Measurements from ENCODE around the gene WFDC11. TPM values are rescaled to one million over a fixed set of nuclear protein-coding genes. Genes with fewer than 3 reads are reported as not detected.
"Not testable (repeated sequence)": the region's sequence is repeated elsewhere in the genome, so short reads cannot be mapped to it uniquely, and the experiment has no call there.

WFDC11 gene
- total RNA-seq, 1 donor = not detected

- no peak overlapping the region for H3K4me3 ChIP-seq (ENCODE audit: low read depth, low read length)
- DNase-seq (ENCODE audit: low read depth) = no peak
- no peak for TF ChIP-seq CTCF (IDR thresholded peaks at IDR 0.05; ENCODE audit: insufficient read depth, low read length)
These were observed 9.6 kb upstream of the WFDC11 start for GRCh38 chr20:45679650-45680049.

GRCh38 chr20:45672765-45673164 is 2.7 kb upstream of the WFDC11 start:
- no peak for DNase-seq (ENCODE audit: low read depth)
- TF ChIP-seq CTCF (IDR thresholded peaks at IDR 0.05; ENCODE audit: insufficient read depth, low read length) = no peak
- no peak overlapping the region for H3K4me3 ChIP-seq (ENCODE audit: low read depth, low read length)

- not testable (repeated sequence) for DNase-seq (ENCODE audit: low read depth); H3K4me3 ChIP-seq (ENCODE audit: low read depth, low read length)
These were observed 13.0 kb downstream of the WFDC11 start for GRCh38 chr20:45657038-45657437.

GRCh38 chr20:45651726-45652125 is 18.3 kb downstream of the WFDC11 start:
- not testable (repeated sequence) for H3K4me3 ChIP-seq (ENCODE audit: low read depth, low read length)

GRCh38 chr20:45649312-45649863 is 20.7 kb downstream of the WFDC11 start:
- no peak overlapping the region for H3K4me3 ChIP-seq (ENCODE audit: low read depth, low read length)
- DNase-seq (ENCODE audit: low read depth) = no peak
- TF ChIP-seq CTCF (IDR thresholded peaks at IDR 0.05; ENCODE audit: insufficient read depth, low read length) = no peak

More at GRCh38 chr20:45651726-45652125, 18.3 kb downstream of the WFDC11 start:
- not testable (repeated sequence) for DNase-seq (ENCODE audit: low read depth)

- TF ChIP-seq CTCF (IDR thresholded peaks at IDR 0.05; ENCODE audit: insufficient read depth, low read length) = no peak
- no peak for DNase-seq (ENCODE audit: low read depth)
- H3K4me3 ChIP-seq (ENCODE audit: low read depth, low read length) = no peak overlapping the region
These were observed 22.5 kb downstream of the WFDC11 start for GRCh38 chr20:45647441-45648050.

GRCh38 chr20:45646875-45647274 is 23.2 kb downstream of the WFDC11 start:
- DNase-seq (ENCODE audit: low read depth) = no peak
- no peak overlapping the region for H3K4me3 ChIP-seq (ENCODE audit: low read depth, low read length)
- TF ChIP-seq CTCF (IDR thresholded peaks at IDR 0.05; ENCODE audit: insufficient read depth, low read length) = no peak

GRCh38 chr20:45645869-45646268 is 24.2 kb downstream of the WFDC11 start:
- H3K4me3 ChIP-seq (ENCODE audit: low read depth, low read length); DNase-seq (ENCODE audit: low read depth): not testable (repeated sequence)

GRCh38 chr20:45641076-45641475 is 29.0 kb downstream of the WFDC11 start:
- DNase-seq (ENCODE audit: low read depth); H3K4me3 ChIP-seq (ENCODE audit: low read depth, low read length): not testable (repeated sequence)
